Heart right ventricle (tissue), 16 donors: ENCODE data around the gene ALCAM. TPM values are rescaled to one million over a fixed set of nuclear protein-coding genes. Genes with fewer than 3 reads are reported as not detected.

Experiments
- ATAC-seq, 8 donors: fragments of 200-7000 bp; cut with Tn5 transposase; one replicate each; pipeline ENCODE4 v1.9.1; 2020; ENCODE audit warnings: mild to moderate bottlenecking in 8 of 8, moderate library complexity in 8 of 8, moderate number of reproducible peaks in 1 of 8
- DNase-seq, 2 donors: peaks; one replicate each; pipeline ENCODE4 v3.0.0-alpha.2; 2020
- H3K27ac ChIP-seq, 10 donors: fragments of 200-600 bp; sonication (generic) in 2 of 10; one replicate each; pipeline versions ENCODE4 v1.5.0 to v1.8.0; 2020 to 2022; ENCODE audit warnings: mild to moderate bottlenecking in 3 of 10
- H3K27me3 ChIP-seq, 7 donors: fragments of 200-600 bp; one replicate each; pipeline ENCODE4 v1.8.0; 2021 to 2022; ENCODE audit warnings: mild to moderate bottlenecking in 2 of 7
- H3K36me3 ChIP-seq, 9 donors: fragments of 200-600 bp; sonication (generic) in 1 of 9; one replicate each; pipeline versions ENCODE4 v1.5.0 to v1.8.0; 2020 to 2022; ENCODE audit warnings: mild to moderate bottlenecking in 2 of 9
- H3K4me1 ChIP-seq, 9 donors: fragments of 200-600 bp; sonication (generic) in 1 of 9; one replicate each; pipeline versions ENCODE4 v1.5.0 to v1.8.0; 2020 to 2022; ENCODE audit warnings: mild to moderate bottlenecking in 4 of 9
- H3K4me3 ChIP-seq, 10 donors: fragments of 200-600 bp; sonication (generic) in 2 of 10; one replicate each; pipeline versions ENCODE4 v1.5.0 to v1.8.0; 2020 to 2022; ENCODE audit warnings: mild to moderate bottlenecking in 7 of 10, moderate library complexity in 2 of 10
- H3K9me3 ChIP-seq, 11 donors: fragments of 200-600 bp in 10 of 11; sonication (generic) in 2 of 11; one replicate each; pipeline versions ENCODE4 v1.5.0 to v1.8.0; 2013 to 2022; ENCODE audit warnings: mild to moderate bottlenecking in 2 of 11, control low read depth in 1 of 11, moderate library complexity in 1 of 11
- CTCF ChIP-seq, 9 donors: fragments of 200-600 bp; sonication (generic) in 2 of 9; IDR thresholded peaks; one replicate each; pipeline versions ENCODE4 v1.5.0 to v1.8.0; 2021 to 2022; ENCODE audit warnings: antibody characterized with exemption in 9 of 9, mild to moderate bottlenecking in 5 of 9, moderate library complexity in 1 of 9
- WGBS, 2 donors: extraction: QIAGEN DNeasy Blood & Tissue Kit; methylation state at CpG; one replicate each; pipeline ENCODE4 v1.1.7; 2013; ENCODE audit warnings: inconsistent platforms in 1 of 2; 5-methylcytosine and 5-hydroxymethylcytosine counted together
- intact Hi-C, 10 donors: fragments of 100-400 bp; cut with DNase I; formaldehyde crosslinking; loops; one replicate each; pipeline versions ENCODE4 v1.11.1 to v1.14.2; 2022
- polyA plus RNA-seq, 2 donors: library from polyadenylated mRNA; stranded (reverse); fragments of 200-250 nt; gene quantifications; one replicate each; pipeline ENCODE4 v1.2.3, GENCODE V29; 2013
- total RNA-seq, 10 donors: library from RNA; stranded (reverse); fragmentation: NEBNext Ultra II Directional in 3 of 10; extraction: Animal tissue kit (Norgen Biotek cat#: 25700) in 3 of 10; gene quantifications; one replicate each; pipeline versions ENCODE4 v1.2.1 to v1.2.4, GENCODE V29; 2021 to 2023
- donor health status: Arrhythmogenic right ventricular cardiomyopathy.
- donor health status: ischemic (EF 13 %, LVEDD 7.1; RV severe dilation, severe dysfunction).
- donor health status: healthy with polysubstance abuse.
- donor health status: DM: no; HTN: yes; CAD: no.
- donor health status: DM: no; HTN: no; CAD: no.
- donor health status: ischemic (EF 25% LVEDD 6.9; RV normal size, moderate dysfunction).
- donor health status: ischemic (EF 25% LVEDD 5.7; RV mildly dilated, moderate dysfunction).
- donor health status: healthy.
- donor health status: DM: yes; HTN: yes; CAD: no.
- donor health status: Ischemic cardiomyopathy.
- donor health status: ischemic (EF 35%, LVEDD 5.7; RV mildly dilated, moderate dysfunction).
- donor health status: nonischemic (EF 11% LVEDD 7.7; RV severe dilation, severe dysfunction).
- donor health status: DM: yes; HTN: yes; CAD: no.
- donor health status: PGD.
- donor health status: ischemic (EF 29% LVEDD 5.4; RV normal size, mild dysfunction).
- donor health status: nonischemic (EF 23%, LVEDD 6.1; RV moderate dilation, normal function).

Gene ALCAM
- total and polyA plus RNA-seq, 12 donors = 1.3 to 23.9 (median 3.6) TPM

GRCh38 chr3:105356396-105356795 lies 10.3 kb upstream of the ALCAM start:
- no peaks in the 10 kb centered on the region for H3K9me3 ChIP-seq
- intact Hi-C loops = no loop called here
- H3K4me1 ChIP-seq = peaks cover 0 to 47% (median 0%) of the 10 kb centered on the region in 9 donors
- H3K27me3 ChIP-seq = peaks cover 0 to 38% (median 32%) of the 10 kb centered on the region in 7 donors
- H3K36me3 ChIP-seq = no peaks in the 10 kb centered on the region
- ATAC-seq (no peak), DNase-seq (no peak)
- H3K4me3 ChIP-seq = no peak overlapping the region
- no peak overlapping the region for H3K27ac ChIP-seq
- no peak for TF ChIP-seq CTCF (IDR thresholded peaks at IDR 0.05)
- 87 to 96% methylated on average over 2 of the region's 2 CpGs for WGBS, 2 donors

GRCh38 chr3:105356988-105357387 lies 9.7 kb upstream of the ALCAM start:
- Histone ChIP-seq H3K9me3 (no peaks in the 10 kb centered on the region), H3K27me3 (peaks cover 0 to 34% (median 27%) of the 10 kb centered on the region in 7 donors), H3K4me1 (peaks cover 0 to 48% (median 0%) of the 10 kb centered on the region in 9 donors), H3K36me3 (no peaks in the 10 kb centered on the region), H3K27ac (no peak overlapping the region), H3K4me3 (no peak overlapping the region)
- intact Hi-C loops = no loop called here
- no peak for TF ChIP-seq CTCF (IDR thresholded peaks at IDR 0.05)
- ATAC-seq = no peak
- 79 to 83% methylated on average over 1 of the region's 1 CpG for WGBS, 2 donors
- no peak for DNase-seq

GRCh38 chr3:105359098-105359762 lies 7.5 kb upstream of the ALCAM start:
- intact Hi-C loops = no loop called here
- ATAC-seq (no peak), DNase-seq (no peak)
- Histone ChIP-seq H3K9me3 (no peaks in the 10 kb centered on the region), H3K36me3 (no peaks in the 10 kb centered on the region), H3K4me1 (peaks cover 0 to 30% (median 0%) of the 10 kb centered on the region in 9 donors), H3K4me3 (no peak overlapping the region), H3K27me3 (peaks cover 0 to 15% (median 8%) of the 10 kb centered on the region in 7 donors), H3K27ac (no peak overlapping the region)
- 83 to 88% methylated on average over 5 of the region's 5 CpGs for WGBS, 2 donors
- no peak for TF ChIP-seq CTCF (IDR thresholded peaks at IDR 0.05)

GRCh38 chr3:105360003-105360402 lies 6.7 kb upstream of the ALCAM start:
- intact Hi-C loops = loop anchor here in 4 of 10 donors (10.0 kb wide), 3 partner anchors 725 to 1085 kb away; no protein-coding TSS in a partner anchor
- no peak for TF ChIP-seq CTCF (IDR thresholded peaks at IDR 0.05)

More at GRCh38 chr3:105360003-105360402, 6.7 kb upstream of the ALCAM start:
- H3K27ac ChIP-seq = no peak overlapping the region
- H3K4me1 ChIP-seq = peaks cover 0 to 27% (median 0%) of the 10 kb centered on the region in 9 donors
- H3K9me3 ChIP-seq = no peaks in the 10 kb centered on the region
- DNase-seq (no peak), ATAC-seq (no peak)
- H3K4me3 ChIP-seq = no peak overlapping the region
- 80 to 87% methylated on average over 2 of the region's 2 CpGs for WGBS, 2 donors
- H3K36me3 ChIP-seq = no peaks in the 10 kb centered on the region
- H3K27me3 ChIP-seq = peaks cover 0 to 9% (median under 1%) of the 10 kb centered on the region in 7 donors
